Esophagus (tissue), 2 donors: ENCODE measurements around the gene EEFSEC. TPM values are rescaled to one million over a fixed set of nuclear protein-coding genes. Genes with fewer than 3 reads are reported as not detected.

Experiments
- H3K27ac ChIP-seq, 2 donors: one replicate each; pipeline ENCODE4 v1.5.1; 2013; ENCODE audit warnings: low read depth in 2 of 2, mild to moderate bottlenecking in 2 of 2, inconsistent platforms in 1 of 2, low read length in 1 of 2, moderate library complexity in 1 of 2
- H3K27me3 ChIP-seq, 2 donors: one replicate each; pipeline ENCODE4 v1.6.1; 2013; ENCODE audit warnings: low read length in 2 of 2, control low read depth in 1 of 2, mild to moderate bottlenecking in 1 of 2; ENCODE audit not compliant: insufficient read depth in 2 of 2, control insufficient read depth in 1 of 2
- H3K36me3 ChIP-seq, 2 donors: one replicate each; pipeline ENCODE4 v1.6.1; 2013; ENCODE audit warnings: low read length in 1 of 2; ENCODE audit not compliant: control insufficient read depth in 2 of 2, insufficient read depth in 2 of 2
- H3K4me1 ChIP-seq, 2 donors: one replicate each; pipeline ENCODE4 v1.6.1; 2013; ENCODE audit warnings: low read length in 1 of 2; ENCODE audit not compliant: control insufficient read depth in 2 of 2, insufficient read depth in 2 of 2
- H3K4me3 ChIP-seq, 2 donors: one replicate each; pipeline ENCODE4 v1.5.1; 2013; ENCODE audit warnings: low read length in 2 of 2, mild to moderate bottlenecking in 2 of 2, low read depth in 1 of 2, moderate library complexity in 1 of 2
- H3K9me3 ChIP-seq, 2 donors: one replicate each; pipeline ENCODE4 v1.6.1; 2013; ENCODE audit warnings: mild to moderate bottlenecking in 2 of 2, low read depth in 1 of 2, low read length in 1 of 2, moderate library complexity in 1 of 2; ENCODE audit not compliant: control insufficient read depth in 2 of 2, insufficient read depth in 1 of 2
- WGBS, 2 donors: extraction: QIAGEN DNeasy Blood & Tissue Kit; methylation state at CpG; one replicate each; pipeline ENCODE4 v1.1.7; 2013; 5-methylcytosine and 5-hydroxymethylcytosine counted together
- polyA plus RNA-seq, 2 donors: library from polyadenylated mRNA; stranded (reverse); fragments of 200-250 nt; gene quantifications; one replicate each; pipeline ENCODE4 v1.2.3, GENCODE V29; 2013
- donor health status: healthy with polysubstance abuse.
- donor health status: Bipolar disorder and iron deficiency.

EEFSEC gene
- polyA plus RNA-seq, 2 donors: 6.1 to 10.0 TPM

- Histone ChIP-seq H3K27ac (no peak overlapping the region), H3K9me3 (no peaks in the 10 kb centered on the region)
- WGBS, 2 donors: 96 to 100% methylated on average over 1 of the region's 1 CpG
These were observed 136.3 kb downstream of the EEFSEC start for GRCh38 chr3:128289534-128289933.

GRCh38 chr3:128290484-128290883 is 137.2 kb downstream of the EEFSEC start:
- H3K4me3 ChIP-seq: no peak overlapping the region
- peaks cover 0 to 2% of the 10 kb centered on the region in 2 donors for H3K4me1 ChIP-seq
- no peaks in the 10 kb centered on the region for H3K27me3 ChIP-seq
- peaks cover 0 to 6% of the 10 kb centered on the region in 2 donors for H3K36me3 ChIP-seq
- H3K27ac ChIP-seq: no peak overlapping the region
- 92 to 97% methylated on average over 3 of the region's 3 CpGs for WGBS, 2 donors
- H3K9me3 ChIP-seq: no peaks in the 10 kb centered on the region

More at GRCh38 chr3:128289534-128289933, 136.3 kb downstream of the EEFSEC start:
- Histone ChIP-seq H3K27me3 (no peaks in the 10 kb centered on the region), H3K4me3 (no peak overlapping the region), H3K36me3 (peaks cover 0 to 6% of the 10 kb centered on the region in 2 donors), H3K4me1 (no peaks in the 10 kb centered on the region)

- Histone ChIP-seq H3K4me3 (no peak overlapping the region), H3K36me3 (peaks cover 0 to 2% of the 10 kb centered on the region in 2 donors), H3K4me1 (peaks cover 0 to 2% of the 10 kb centered on the region in 2 donors), H3K27ac (no peak overlapping the region), H3K27me3 (no peaks in the 10 kb centered on the region), H3K9me3 (no peaks in the 10 kb centered on the region)
- 89 to 92% methylated on average over 1 of the region's 1 CpG for WGBS, 2 donors
These were observed 140.6 kb downstream of the EEFSEC start for GRCh38 chr3:128293930-128294329.

GRCh38 chr3:128294999-128295468 is 141.8 kb downstream of the EEFSEC start:
- Histone ChIP-seq H3K36me3 (no peaks in the 10 kb centered on the region), H3K27ac (no peak overlapping the region), H3K9me3 (no peaks in the 10 kb centered on the region), H3K4me3 (no peak overlapping the region), H3K27me3 (no peaks in the 10 kb centered on the region), H3K4me1 (peaks cover 0 to 2% of the 10 kb centered on the region in 2 donors)
- WGBS, 2 donors: 82 to 83% methylated on average over 4 of the region's 4 CpGs

GRCh38 chr3:128296469-128297251 is 143.4 kb downstream of the EEFSEC start:
- H3K36me3 ChIP-seq: peaks cover 0 to 4% of the 10 kb centered on the region in 2 donors
- no peaks in the 10 kb centered on the region for H3K9me3 ChIP-seq
- H3K27ac ChIP-seq: no peak overlapping the region
- 90 to 93% methylated on average over 10 of the region's 10 CpGs for WGBS, 2 donors
- no peak overlapping the region for H3K4me3 ChIP-seq
- peaks cover 0 to 2% of the 10 kb centered on the region in 2 donors for H3K4me1 ChIP-seq
- H3K27me3 ChIP-seq: no peaks in the 10 kb centered on the region

- 81 to 82% methylated on average over 2 of the region's 2 CpGs for WGBS, 2 donors
- Histone ChIP-seq H3K4me1 (peaks cover 0 to 2% of the 10 kb centered on the region in 2 donors), H3K36me3 (peaks cover 0 to 4% of the 10 kb centered on the region in 2 donors), H3K27ac (no peak overlapping the region), H3K4me3 (no peak overlapping the region), H3K27me3 (no peaks in the 10 kb centered on the region), H3K9me3 (no peaks in the 10 kb centered on the region)
These were observed 144.3 kb downstream of the EEFSEC start for GRCh38 chr3:128297401-128298138.

GRCh38 chr3:128301186-128302023 is 148.1 kb downstream of the EEFSEC start:
- Histone ChIP-seq H3K4me3 (no peak overlapping the region), H3K27ac (no peak overlapping the region), H3K27me3 (no peaks in the 10 kb centered on the region), H3K9me3 (no peaks in the 10 kb centered on the region), H3K36me3 (peaks cover 0 to 4% of the 10 kb centered on the region in 2 donors), H3K4me1 (no peaks in the 10 kb centered on the region)
- 92 to 95% methylated on average over 8 of the region's 8 CpGs for WGBS, 2 donors

- H3K4me3 ChIP-seq: no peak overlapping the region
- 96 to 99% methylated on average over 2 of the region's 2 CpGs for WGBS, 2 donors
- no peaks in the 10 kb centered on the region for H3K4me1 ChIP-seq
- H3K27me3 ChIP-seq: no peaks in the 10 kb centered on the region
- H3K36me3 ChIP-seq: peaks cover 1 to 3% of the 10 kb centered on the region in 2 donors
- H3K27ac ChIP-seq: no peak overlapping the region
- H3K9me3 ChIP-seq: no peaks in the 10 kb centered on the region
These were observed 153.2 kb downstream of the EEFSEC start for GRCh38 chr3:128306481-128306880.

GRCh38 chr3:128307029-128307633 is 153.8 kb downstream of the EEFSEC start:
- no peak overlapping the region for H3K27ac ChIP-seq
- H3K4me3 ChIP-seq: no peak overlapping the region

More at GRCh38 chr3:128307029-128307633, 153.8 kb downstream of the EEFSEC start:
- Histone ChIP-seq H3K9me3 (no peaks in the 10 kb centered on the region), H3K4me1 (no peaks in the 10 kb centered on the region), H3K36me3 (peaks cover 1 to 3% of the 10 kb centered on the region in 2 donors), H3K27me3 (no peaks in the 10 kb centered on the region)
- 94 to 97% methylated on average over 3 of the region's 3 CpGs for WGBS, 2 donors
